CD4-positive, alpha-beta T cell treated with Interleukin-17A for 4 hours (primary cell): ENCODE results near the gene PGPEP1.
"Not testable (repeated sequence)": the region's sequence is repeated elsewhere in the genome, so short reads cannot be mapped to it uniquely, and the experiment has no call there.

Source experiments
- DNase-seq: peaks from one replicate; pipeline ENCODE4 v3.0.0-alpha.2; 2020; ENCODE audit warnings: mixed read lengths

PGPEP1 gene

DNA sequence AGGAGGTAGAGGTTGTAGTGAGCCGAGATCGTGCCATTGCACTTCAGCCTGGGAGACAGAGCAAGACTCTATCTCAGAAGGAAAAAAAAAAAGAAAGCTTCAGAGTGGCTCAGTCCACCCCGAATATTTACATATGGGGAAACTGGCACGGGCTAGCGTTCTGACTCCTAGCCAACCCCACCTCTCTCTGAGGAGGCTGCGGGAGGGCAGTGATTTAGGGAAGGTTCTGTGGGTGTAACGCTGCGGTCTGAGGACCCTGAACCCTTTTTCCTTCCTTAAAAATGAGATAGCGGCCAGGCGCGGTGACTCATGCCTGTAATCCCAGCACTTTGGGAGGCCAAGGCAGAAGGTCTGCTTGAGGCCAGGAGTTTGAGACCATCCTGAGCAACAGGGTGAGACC is 52.0 kb downstream of the PGPEP1 start:
- DNase-seq, result no peak

DNA sequence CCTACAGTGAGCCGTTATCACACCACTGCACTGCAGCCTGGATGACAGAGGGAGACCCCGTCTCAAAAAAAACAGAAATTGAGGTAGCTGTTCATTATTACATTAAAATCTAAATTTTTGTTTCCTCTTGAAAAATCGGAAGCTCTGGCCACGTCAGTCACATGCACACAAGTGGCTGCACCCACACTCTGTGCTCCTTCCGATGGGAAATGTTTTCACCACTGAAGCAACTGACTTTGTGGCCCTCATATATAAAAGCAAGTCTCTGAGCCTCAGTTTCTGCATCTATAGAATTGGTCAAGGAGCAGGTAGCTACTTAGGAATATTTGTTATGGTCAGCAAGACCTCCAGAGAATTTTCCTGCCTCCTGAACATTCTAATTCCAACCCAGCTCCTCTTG is 52.5 kb downstream of the PGPEP1 start:
- DNase-seq, result no peak

DNA sequence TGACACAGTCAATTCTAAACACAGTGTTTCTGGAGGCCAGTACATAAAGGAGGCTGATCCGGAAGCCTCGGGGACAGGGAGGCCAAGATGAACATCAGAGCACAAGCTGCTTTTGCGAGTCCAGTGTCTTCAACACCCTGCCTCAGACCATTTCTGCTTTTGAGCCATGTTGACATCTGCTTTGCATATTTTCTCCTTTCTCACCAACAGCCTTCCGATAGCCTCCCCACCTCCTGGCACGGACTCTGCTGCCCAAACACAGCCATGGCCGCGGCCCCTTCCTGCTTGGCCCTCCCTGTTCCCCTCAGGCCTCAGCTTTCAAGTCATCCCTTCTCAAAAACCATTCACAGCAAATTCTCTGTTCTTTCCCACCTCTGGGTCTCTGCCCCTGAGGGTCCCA is 53.4 kb downstream of the PGPEP1 start:
- no peak for DNase-seq

DNA sequence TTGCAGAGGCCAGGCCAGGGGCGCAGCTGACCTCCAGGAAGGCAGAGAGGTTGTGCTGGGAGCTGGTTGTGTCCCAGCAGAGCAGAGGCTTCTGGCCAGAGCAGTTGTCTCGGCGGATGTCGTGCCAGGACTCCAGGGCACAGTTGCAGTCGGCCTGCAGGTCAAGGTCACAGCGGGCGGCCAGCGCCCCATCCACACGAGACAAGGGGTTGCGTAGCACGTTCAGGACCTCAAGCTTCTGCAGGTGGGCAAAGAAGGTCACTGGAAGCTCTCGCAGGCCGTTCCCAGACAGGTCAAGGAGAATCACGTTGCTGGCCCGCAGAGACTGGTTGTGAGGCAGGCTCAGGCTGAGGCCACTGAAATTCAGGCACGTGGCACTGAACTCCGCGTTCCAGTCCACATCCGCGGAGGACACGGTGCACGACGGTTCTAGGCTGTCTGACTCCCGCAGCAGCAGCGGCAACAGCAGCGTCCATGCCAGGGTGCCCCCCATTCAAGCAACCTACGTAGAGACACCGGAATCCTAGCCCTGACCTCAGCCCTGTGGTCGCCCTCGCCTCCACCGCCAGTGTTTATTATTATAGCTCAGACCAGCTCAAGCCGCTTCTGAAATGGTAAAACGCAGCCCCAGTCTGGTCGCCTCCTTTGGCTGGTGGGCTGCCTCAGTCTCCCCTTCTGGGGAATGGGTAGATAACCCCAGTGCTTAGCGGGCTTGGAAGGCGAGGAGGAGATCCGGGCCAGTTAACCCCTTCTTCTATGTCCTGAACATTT is 56.3 kb downstream of the PGPEP1 start:
- no peak for DNase-seq

DNA sequence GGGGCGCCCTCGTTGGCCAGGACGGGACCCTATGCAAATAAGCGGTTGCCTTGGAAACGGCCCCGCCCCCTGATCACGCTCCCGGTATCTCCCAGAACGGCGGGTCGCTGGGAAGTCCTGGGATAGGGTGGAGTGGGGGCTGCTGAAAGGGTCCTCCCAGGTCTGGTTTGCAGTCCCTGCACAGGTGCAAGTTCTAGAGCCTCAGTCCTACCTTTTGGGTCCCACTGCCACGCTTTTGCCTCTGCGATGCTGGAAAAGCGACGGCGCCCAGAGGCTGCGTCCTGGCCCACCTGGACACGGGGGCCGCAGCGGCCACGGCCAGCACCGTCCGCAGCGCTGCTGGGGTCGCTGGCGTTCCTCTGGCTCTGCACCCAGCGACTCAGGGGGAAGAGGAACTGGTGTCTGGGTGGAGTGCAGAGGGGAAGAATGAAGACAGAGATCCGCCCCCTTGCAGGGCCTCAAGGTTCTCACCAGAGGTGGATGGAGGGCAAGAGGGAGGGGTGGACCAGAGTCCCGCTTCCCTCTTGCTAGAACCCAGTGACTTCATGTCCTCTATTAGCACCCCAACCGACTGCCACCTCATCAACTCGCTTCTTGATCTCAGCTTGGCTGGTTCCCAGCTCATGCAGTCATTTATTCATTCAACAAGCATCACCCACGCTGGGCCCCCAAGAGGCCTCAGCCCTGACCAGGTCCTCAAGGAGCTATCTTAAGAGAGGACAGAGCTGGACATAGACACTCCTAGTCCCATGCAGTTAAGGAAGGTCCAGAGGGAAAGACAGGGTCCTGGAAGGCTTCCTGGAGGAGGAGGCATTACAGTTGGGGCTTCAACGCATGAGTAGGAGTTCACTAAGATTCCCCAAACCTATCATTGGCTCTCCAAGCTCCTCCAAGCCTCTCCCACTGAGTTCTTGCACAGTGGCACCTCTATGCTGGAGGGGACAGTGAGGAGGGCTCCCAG is 57.1 kb downstream of the PGPEP1 start, which contains the start of gene LRRC25:
Gene LRRC25 (minus strand): TSS at position 381 of the 961 bp plus-strand sequence. CDS start 659 bp downstream, outside the sequence.
- DNase-seq, result no peak

DNA sequence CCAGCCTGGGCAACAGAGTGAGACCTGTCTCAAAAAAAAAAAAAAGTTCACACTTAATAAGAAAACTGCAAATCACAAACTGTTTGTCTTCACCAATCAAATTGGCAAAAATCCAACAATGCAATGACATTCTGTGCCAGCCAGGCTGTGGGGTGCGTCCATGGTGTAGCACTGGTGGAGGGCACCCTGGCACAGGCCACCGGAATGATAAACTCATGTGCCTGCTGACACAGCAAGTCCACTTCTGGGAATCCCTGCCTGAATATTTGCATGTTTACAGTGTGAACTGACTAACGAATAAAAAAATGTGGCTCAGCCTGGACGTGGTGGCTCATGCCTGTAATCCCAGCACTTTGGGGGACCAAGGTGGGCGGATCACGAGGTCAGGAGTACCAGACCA is 58.6 kb downstream of the PGPEP1 start:
- no peak for DNase-seq

DNA sequence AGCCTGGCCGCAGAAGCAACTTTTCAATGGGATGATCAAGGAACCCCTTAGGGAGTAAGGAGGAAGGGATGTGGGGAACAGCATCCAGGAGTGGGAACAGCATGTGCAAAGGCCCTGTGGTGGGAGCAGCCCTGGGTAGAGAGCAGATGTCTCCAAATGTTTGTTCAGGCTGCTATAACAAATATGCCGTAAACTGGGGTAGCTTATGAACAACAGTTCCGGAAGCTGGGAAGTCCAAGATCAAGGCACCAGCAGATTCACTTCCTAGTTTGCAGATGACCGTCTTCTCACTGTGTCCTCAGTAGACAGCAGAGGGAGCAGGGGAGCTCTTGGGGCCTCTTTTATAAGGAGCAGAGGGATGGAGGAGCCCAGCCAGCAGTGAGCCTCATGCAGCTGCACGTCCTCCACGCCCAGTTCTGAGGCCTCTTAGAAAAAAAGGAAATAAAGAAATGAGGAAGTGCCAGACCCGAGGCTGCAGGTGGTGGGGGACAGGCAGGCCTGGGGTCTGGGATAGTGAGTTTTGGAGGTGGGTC is 61.2 kb downstream of the PGPEP1 start:
- no peak for DNase-seq

DNA sequence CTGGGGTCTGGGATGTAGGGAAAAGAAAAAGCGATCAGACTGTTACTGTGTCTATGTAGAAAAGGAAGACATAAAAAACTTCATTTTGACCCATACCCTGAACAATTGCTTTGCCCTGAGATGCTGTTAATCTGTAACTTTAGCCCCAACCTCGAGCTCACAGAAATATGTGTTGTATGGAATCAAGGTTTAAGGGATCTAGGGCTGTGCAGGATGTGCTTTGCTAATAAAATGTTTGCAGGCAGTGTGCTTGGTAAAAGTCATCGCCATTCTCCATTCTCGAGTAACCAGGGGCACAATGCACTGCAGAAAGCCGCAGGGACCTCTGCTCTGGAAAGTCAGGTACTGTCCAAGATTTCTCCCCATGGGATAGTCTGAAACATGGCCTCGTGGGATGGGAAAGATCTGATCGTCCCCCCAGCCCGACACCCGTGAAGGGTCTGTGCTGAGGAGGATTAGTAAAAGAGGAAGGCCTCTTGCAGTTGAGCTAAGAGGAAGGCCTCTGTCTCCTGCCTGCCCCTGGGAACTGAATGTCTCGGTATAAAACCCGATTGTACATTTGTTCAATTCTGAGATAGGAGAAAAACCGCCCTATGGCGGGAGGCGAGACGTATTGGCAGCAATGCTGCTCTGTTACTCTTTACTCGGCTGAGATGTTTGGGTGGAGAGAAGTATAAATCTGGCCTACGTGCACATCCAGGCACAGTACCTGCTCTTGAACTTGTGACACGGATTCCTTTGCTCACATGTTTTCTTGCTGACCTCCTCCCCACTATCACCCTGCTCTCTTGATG is 62.3 kb downstream of the PGPEP1 start:
- not testable (repeated sequence) for DNase-seq

DNA sequence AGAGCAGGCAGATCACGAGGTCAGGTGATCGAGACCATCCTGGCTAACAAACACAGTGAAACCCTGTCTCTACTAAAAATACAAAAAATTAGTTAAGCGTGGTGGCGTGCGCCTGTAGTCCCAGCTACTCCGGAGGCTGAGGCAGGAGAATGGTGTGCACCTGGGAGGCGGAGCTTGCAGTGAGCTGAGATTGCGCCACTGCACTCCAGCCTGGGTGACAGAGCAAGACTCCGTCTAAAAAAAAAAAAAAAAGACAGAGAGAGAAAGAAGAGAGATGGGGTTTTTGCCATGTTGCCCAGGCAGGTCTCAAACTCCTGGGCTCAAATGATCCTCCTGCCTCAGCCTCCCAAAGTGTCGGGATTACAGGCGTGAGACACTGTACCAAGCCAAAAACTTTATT is 65.4 kb downstream of the PGPEP1 start:
- not testable (repeated sequence) for DNase-seq

DNA sequence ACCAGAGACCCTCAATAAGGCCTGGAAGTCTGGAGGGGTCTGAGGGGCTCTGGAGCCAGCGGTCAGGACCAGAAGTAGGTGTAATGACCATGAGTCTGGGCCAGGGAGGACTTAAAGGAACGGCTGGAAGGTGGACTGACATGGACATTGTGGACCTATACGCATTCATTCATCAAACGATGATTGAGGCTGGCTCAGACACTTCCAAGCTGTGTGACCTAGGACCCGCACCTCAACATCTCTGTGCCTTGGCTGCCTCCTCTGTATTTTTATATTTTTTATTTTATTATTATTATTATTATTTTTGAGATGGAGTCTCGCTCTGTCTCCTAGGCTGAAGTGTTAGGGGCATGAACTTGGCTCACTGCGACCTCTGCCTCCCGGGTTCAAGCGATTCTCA is 66.4 kb downstream of the PGPEP1 start:
- no peak for DNase-seq

DNA sequence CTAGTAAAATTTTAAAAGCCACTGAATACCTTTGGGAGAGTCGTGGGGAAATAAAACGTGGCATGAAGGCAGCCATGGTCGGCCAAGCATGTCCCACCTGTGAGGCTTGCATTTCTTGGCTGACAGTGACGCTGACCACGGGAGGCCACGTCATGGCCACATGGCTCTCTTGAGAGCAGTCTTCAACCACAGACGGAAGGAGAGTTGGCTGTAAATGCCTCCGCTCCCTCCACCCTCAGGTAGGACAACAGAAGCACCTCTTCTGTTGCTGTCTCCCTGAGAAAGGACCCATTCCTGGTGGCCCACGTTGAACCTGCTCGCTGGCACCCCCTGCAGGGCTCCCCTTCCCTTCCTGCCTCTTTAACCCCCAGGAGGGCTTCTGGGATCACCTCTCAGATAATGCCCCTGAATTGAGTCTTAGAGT is 67.7 kb downstream of the PGPEP1 start:
- DNase-seq, result peak; percentile 48

DNA sequence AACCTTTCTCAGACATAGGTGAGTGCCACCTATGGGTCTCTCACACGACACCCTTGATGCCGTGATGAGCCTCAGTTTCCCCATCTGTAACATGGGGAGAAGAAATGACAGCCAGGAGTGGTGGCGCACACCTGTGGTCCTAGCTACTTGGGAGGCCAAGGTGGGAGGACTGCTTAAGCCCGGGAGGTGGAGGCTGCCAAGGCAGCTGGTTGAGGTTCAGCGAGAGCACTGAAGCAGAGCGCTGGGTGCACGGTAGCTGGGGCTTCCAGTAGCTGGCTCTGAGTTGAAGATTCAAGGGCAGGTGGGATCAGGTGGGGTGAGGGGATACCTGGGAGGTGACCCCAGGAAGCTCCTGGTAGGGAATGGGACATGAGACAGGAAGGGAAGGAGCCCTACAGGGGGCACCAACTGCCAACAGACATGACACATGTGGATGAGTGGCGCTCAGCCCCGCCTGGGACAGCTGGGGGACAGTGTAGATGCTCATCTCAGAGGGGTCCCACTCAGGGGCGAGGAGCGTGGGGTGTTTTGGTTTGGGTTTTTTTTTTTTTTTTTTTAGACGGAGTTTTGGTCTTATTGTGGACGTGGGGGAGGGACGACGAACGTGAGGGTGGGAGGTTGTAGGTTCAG is 72.3 kb downstream of the PGPEP1 start:
- no peak for DNase-seq

DNA sequence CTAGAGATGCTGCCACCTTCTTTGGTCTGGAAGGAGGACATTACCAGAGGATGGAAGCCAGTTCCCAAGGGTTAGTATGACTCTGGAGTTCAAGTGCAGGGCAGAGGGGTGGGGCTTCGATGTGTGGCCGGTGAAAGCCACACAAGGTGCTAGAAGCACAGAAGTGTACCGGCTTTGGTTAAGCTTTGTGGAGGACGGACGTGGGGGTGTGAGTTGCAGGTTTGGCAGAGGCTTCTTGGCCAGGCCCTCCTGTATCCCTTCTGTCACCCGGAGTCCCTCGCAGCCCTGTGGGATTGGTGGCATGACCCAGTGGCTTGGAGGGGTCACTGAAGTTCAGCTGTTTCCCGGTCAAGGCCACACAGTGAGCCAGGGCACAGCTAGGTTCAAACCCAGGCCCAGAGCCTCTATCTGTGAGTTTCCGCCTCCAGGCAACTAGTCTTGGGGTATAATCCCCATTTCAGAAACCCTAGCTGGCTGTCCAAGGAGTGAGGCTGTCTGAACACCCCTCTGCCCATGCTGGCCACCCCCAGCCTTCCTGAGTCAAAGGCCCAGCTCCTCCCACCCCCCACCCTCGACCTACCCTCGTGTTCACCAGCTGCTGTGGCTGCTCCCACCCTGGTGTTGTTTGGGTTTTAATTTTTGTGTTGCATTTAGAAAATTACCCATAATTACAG is 74.2 kb downstream of the PGPEP1 start:
- DNase-seq, result no peak

DNA sequence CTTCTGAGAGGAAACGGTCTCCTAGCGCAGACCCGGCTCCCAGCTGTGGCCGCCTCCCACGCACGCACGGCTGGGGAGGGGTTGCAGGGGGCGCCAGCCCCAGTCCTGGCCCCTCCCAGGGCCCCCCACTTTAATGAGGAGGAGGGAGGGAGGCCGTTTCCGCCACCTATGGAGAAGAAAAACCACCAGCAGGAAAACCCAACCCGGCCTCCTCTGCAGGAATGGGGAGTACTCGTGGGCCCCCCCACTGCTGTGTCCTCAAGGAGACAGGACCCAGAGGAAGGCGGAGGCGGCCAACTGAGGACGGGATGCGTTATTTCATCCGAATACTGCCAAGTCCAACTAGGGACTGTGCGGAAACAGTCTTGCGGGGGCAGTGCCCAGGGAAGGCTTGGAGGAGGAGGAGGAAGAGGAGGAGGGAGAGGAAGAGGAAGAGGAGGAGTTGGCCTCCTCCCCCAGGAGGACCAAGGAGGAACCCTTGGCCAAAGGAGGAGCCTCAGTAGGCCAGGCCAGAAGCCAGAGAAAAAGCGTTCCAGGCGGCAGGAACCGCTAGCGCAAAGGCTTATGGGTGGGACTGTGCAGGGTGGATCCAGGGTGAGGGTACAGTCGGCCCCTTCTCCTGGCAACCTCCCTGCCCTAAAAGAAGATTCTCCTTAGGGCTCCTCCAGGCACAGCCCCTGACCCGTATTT is 74.9 kb downstream of the PGPEP1 start:
- DNase-seq, result no peak

DNA sequence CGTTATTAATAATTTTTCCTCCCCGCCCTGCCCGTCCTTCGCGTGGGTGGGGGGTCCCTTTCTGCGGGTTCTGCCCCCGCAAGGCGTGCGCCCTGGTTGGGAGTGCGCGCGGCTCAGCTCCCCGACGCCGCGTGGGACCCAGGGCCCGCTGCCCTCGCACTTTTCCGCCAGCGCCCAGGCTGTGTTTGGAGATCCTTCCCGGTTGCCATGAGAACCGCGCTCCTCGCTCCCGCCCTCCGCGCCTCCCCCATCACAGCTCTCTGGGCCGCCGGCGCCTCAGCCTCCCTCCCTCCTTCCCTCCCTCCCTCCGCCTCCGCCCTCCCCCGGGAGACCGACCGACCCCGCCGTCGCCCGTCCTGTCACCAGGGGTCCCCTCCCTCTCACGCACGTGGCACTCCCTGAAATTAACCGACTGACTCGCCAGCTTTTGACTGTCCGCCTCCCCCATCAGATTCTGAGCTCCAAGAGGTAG is 76.4 kb downstream of the PGPEP1 start:
- peak; percentile 60 for DNase-seq

DNA sequence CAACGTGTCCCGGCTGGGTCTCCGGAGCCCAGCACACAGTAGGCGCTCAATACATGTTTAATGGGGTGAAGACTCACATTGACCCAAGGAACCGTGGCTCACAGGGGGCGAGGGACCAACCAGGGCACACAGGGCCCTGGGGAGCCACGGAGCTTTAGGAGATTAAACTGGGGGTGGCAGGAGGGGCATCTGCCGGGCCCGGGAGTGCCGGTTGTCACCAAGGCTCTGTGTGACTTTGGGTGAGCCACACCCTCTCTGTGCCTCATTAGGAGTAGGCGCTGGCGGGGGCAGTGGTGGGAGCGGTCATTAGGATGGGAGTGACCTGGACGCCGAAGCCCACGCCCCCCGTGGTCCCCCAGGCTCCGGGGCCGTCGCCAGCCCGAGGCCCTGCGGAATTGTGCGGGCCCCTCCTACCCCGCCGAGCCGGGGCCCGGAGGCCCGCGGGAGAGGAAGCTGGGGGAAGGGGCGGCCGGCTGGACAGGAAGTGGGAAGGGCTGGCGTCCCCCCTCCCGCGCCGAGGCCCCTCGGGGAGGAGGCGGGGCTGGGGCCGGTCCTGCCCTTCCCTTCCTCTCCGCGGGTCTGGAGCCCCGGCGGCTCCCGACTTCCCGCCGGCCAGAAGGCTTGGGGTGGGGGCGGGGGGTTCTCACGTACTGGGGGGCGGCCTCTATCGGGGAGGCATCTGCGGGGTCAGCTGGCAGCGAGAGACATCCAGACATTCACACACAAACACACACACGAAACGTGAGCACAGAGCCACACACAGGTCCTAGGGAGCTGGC is 77.0 kb downstream of the PGPEP1 start:
- no peak for DNase-seq

DNA sequence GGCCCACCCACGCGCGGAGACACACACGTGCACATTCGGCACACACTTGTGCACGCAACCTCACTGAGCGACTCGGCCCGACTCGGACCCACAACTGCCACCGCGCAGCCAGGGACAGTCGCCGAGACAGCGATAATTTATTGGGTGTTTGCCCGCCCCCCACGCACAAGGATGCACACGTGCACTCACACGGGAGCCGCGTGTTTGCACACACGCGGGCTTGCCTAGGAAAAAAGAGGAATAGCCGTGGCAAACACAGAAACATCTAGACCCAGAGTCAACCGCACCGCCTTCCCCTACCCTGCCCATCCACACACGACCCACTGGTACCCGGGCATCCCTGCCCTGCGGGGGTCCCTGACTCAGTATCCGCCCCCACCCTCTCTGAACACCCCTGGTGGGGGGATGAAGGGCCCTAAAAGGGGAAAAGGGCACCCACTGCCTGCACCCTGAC is 77.7 kb downstream of the PGPEP1 start:
- DNase-seq, result no peak

DNA sequence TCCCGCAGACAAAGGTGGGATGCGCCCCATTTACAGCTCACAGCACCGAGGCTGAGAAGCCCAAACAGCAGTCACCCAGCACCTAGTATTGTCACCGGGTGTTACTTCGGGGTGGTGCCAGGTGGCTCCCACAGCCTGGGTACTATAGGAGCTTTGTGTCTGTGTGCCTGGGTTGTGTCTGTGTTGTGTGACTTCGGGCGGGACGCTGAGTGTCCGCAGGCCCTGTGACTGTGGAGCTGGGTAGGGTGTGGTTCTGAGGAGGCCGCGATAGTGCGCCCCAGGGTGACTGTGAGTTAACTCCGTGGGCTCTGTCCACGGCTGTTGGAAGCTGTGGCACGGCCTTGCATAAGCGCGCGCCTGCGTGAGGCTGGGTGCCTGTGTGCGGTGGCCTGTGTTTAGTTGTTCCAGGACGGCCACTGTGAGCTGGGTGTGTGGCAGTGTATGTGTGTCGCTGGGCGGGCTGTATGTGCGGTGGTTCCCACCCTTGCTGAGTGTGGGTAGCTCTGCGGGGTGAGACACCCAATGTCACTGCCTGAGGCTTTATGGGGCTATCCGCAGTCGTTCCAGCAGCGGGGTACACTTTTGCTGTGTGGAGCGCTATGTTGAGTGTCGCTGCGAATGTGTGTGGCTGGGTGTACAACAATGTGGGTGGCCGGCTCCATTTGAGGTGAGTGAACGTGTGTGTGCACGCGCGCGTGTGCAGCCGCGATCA is 78.2 kb downstream of the PGPEP1 start:
- DNase-seq, result no peak

DNA sequence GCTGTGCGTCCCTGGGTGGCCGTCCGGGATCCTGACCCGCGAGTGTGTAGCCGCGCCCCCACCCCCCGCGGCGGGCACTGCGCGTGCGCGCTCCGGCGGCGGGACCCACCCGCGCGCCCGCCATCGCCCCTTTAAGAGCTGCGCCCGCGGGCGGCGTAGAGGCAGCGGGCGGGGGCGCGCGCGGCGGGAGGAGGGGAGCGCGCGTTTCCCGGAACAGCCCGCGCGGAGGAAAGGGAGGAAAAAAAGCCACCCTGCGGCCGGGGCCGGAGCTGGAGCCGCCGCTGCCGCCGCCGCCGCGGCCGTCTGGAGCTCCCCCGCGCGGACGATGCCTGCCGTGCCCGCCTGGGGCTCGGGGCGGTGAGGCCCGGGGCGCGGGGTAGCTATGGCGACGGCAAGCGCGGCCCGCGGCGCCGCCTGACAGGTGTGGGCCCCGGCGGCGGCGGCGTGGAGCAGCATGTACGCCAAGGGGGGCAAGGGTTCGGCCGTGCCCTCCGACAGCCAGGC is 78.8 kb downstream of the PGPEP1 start, which contains the start of gene SSBP4:
Gene SSBP4 (plus strand): TSS at position 204 of the 504 bp plus-strand sequence. CDS start 251 bp downstream, at position 455.
- DNase-seq, result peak; percentile 77
